Measurements from ENCODE around the gene SLX4IP.

The SLX4IP gene

GRCh38 chr20:10467681-10468339 lies 32.7 kb downstream of the SLX4IP start:
- DNase-seq: no peak

DNA sequence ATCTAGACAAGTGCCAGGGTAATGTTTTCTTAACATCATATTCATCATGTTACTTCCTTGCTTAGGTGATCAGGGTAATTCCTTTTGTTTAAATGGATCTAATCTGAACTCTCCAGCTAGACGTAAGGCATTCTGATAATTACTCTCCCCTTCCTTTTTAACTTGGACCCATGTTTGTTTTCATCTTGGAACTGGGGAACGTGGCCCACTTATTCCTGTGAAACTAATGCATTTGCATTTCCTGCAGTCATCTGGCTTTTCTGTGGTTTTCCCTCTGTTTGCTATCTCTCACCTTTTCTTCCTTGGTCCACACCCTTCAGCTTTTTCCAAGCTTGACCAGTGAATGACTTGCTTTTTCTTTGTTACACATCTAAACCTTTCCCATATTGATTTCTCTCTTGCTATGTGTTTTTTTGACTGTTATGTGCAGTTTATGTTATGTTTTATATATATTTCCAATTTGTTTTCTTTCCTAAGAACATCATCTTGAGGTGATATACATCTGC lies 33.3 kb downstream of the SLX4IP start:
- no peak for DNase-seq

DNA sequence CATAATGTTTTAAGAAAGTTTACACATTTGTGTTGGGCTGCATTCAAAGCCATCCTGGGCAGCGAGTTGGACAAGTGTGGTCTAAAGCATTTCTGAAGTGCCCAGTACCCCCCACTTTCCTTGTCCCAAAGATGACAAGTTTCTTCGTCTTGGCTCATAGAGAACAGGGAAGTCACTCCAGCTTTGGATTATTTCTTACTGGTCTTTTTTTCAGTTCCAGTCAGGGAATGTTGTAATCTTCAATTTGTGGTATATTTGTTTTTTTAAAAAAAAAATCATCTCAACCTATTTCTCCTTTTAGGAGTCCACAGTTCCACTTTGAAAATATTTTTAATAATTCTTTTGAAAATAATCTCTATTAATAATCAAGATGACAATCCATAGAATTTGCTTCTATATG lies 34.0 kb downstream of the SLX4IP start:
- DNase-seq: no peak

DNA sequence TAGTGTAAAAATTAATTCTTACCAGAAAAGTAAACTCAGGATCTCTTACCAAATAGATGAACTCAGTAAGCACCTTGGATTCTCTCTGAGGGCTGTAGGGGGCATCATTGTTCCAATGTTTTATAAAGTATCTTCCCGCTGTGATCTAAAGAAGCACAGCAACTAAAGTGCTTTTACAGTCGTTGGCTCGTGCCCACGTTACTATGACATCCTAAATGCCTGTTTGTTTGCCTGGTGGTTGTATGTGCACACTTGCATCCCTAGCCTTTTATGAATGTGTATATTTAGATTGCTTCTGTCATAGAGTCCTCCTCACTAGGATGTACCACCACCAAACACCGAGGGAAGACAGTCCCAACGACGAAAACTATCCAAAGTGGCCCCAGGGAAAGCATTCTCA lies 34.5 kb downstream of the SLX4IP start:
- no peak for DNase-seq

GRCh38 chr20:10470276-10470675 lies 35.2 kb downstream of the SLX4IP start:
- no peak for DNase-seq

DNA sequence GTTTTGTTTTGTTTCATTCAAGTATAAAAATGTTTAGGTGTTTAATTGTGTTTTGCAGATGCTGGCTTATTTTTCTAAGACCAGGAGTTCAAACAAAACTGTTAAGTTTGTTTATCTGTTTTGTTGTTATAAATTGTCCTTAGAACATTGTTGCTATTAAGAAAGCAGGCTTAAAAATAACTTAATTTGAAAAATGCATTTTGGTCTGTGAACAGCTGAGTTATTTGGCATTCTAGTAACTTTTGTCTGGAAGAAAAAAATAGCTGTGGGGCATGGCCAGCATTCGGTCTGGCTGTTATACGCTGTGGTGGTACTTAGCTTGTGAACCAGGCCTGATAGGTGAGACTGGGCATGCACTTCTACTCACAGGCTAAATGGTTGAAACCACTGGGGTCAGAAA lies 37.8 kb downstream of the SLX4IP start:
- no peak for DNase-seq

DNA sequence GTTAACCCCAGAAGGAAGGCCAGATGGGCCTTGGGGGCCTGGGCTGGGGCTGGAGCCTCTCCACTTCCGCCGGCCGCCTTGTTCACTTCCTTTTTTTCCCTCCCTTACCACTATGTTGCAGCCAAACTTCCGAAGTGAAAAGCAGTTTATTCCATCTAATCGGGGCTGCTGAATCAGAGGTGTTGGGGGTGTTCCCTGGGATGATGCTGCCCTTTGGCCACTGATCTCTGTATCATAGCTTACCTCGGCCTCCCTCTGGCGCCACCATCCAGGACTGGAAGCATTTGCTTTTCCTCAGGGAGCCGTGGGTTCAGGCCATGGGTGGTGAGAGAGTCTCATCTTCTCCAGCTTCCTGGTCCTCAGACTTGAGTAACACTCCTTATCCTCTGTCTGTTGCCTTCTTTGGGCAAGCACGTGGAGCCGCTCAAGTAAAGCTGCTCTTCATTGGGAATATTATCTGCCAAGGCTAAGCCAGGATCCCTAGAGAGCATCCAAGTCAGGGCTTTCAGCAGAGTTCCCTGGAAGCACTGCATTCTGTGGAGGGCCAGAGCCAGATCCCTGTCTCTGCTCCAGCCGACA lies 39.6 kb downstream of the SLX4IP start:
- no peak for DNase-seq

DNA sequence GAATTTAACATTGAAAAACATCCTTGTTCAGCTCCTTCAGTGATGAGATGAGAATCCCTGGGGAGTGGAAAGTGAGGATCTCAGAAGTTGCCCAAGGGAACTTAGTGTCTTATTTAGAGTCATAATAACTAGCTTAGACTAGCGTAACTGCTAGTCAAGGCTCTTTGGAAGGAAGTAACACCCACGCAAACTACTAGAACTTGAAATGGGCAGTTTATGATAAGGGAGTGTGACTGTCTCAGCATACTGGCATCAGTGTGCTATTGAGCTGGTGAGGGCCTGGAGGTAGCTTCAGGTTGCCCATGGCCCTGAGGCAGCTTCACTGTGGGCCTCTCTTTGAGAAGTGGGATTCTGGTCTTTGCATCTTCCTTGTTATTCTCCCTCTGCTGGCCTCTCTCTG lies 40.1 kb downstream of the SLX4IP start:
- no peak for DNase-seq

GRCh38 chr20:10476319-10476724 lies 41.2 kb downstream of the SLX4IP start:
- no peak for DNase-seq

DNA sequence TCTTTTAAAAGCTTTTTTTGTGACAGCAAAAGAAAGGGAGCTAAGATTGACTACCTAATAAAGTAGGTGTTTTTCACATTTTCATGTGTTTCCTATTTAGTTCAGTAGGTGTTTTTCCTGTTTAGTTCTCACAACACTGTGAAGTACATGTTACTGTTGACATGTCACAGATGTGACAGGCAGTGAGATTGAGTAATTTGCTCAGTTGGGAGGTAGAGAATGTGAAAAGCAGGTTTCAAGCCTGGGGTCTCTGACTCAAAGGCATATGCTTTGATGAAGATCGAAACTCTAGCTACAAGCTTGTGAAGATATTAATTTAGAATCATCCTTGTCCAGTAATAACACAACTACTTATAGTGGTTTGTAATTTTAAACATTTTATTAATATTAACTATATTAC lies 43.1 kb downstream of the SLX4IP start:
- no peak for DNase-seq

- DNase-seq: no peak
Measured at GRCh38 chr20:10478930-10479329, 43.8 kb downstream of the SLX4IP start.

GRCh38 chr20:10481676-10482075 lies 46.6 kb downstream of the SLX4IP start:
- DNase-seq: no peak

DNA sequence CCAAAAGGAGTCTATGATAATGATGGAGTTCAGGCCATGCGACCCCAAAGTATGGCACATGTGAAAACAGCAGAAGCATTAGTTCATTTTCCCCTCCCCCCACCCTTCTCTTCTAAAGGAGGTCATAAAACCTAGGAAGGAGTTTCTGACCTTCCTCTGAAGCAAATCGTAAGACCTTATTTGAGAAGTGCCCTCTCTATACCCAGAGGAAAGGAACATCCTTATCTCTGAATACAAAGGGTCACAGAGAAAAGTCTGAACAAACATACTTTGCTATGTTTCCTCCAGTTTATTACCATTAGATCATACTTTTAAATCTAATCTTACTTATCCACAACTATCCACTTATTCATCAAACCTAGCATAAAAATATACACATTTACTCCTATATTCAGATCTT lies 48.6 kb downstream of the SLX4IP start:
- no peak for DNase-seq

- DNase-seq: no peak
Measured at GRCh38 chr20:10487142-10488136, 52.3 kb downstream of the SLX4IP start.

GRCh38 chr20:10488534-10488933 lies 53.4 kb downstream of the SLX4IP start:
- DNase-seq: no peak

DNA sequence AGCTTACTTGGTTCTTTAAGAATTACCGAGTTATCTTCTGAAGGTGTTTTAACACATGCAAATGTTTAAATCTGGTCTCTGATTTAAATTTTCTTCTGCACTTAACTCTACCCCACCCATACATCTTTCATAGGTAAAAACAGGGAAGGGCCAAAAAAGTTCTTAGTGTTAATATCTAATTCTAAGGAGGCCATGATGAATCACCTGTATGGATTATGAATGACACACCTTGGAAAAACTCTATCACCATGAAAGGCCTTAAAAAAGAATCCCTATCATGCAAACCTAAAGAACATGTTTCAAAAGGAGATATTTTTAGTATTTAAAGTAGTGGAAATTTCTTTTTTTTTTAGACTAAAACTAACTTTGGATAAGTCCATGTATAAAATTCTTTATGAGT lies 54.7 kb downstream of the SLX4IP start:
- DNase-seq: no peak

DNA sequence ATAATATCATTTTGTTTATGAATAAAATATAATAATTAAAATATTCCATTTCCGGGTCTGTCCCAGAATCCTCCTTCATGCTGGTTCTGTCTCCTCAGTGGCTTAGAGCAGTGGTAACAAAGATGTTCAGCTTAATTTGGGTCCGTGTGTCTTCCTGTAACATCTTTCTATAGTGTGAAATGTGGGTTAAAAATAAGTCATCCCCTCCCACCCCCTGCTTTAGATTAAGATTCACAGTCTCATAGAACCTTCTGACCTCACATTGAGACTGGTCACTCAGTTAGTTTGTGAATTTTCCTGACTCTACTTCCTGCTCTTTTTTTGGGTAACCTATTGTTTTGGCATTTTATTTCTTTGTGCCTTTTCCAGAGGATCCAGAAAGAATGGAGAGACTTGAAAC lies 55.2 kb downstream of the SLX4IP start:
- DNase-seq: no peak

- no peak for DNase-seq
Measured at GRCh38 chr20:10490706-10491105, 55.6 kb downstream of the SLX4IP start.

GRCh38 chr20:10492065-10492464 lies 57.0 kb downstream of the SLX4IP start:
- no peak for DNase-seq

DNA sequence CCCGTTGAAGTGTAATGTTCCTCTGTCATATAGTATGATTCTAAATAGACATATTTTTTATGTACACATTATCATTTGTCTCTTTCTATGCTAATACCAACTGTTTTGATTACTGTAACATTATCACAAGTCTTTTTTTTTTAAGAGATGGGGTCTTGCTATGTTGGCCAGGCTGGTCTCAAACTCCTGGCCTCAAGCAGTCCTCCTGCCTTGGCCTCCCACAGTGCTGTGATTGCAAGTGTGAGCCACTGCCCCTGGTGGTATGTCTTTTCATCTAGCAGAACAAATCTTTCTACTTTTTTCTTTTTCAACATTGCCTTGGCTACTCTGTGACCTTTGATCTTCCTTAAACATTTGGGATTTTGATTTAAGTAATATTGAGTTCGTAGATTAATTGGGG lies 57.7 kb downstream of the SLX4IP start:
- no peak for DNase-seq

DNA sequence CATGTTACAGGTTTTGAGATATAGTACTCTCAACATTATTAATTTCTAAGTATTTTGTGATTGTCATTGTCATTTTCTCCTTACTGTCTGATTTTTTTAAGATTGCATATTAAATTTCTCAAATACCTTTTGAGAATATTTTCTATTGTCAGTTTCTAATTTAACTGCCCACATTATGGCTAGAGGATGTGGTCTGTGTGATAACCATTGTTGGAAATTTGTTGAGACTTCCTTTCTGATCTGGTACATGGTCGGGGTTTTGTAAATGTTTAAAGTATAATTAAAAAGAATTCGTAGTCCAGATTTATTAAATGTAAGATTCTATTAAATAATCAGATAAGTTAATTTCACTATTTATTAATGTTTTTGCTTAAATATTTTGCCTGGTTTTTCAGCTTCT lies 60.1 kb downstream of the SLX4IP start:
- DNase-seq: no peak

GRCh38 chr20:10496465-10496864 lies 61.4 kb downstream of the SLX4IP start:
- no peak for DNase-seq

GRCh38 chr20:10497283-10497682 lies 62.2 kb downstream of the SLX4IP start:
- DNase-seq: no peak

DNA sequence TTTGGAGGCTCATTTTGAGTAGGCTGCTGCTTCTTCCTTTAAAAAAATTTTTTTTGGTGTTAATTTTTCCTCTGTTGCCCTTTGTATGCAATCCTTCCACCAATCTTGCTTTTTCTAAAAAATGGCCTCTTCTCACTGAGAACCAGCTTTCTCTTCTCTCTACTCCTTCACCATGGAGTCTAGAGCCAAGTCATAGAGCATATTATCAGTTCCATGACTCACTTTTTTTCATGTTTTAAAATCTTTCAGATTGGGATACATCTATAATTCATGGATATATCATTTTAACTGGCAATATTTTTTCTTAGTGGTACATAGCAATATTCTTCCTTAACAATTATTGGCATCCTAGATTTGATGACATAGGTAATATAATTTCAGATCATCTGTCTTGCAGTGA lies 62.7 kb downstream of the SLX4IP start:
- no peak for DNase-seq
